NCI-H1694 (cell line): ENCODE results near the gene MSH5.
"Not testable (repeated sequence)": the region's sequence is repeated elsewhere in the genome, so short reads cannot be mapped to it uniquely, and the experiment has no call there.

Experiments used
- DNase-seq: peaks from one replicate; lab custom pipeline; 2025; lab: John Stamatoyannopoulos, UW

Gene MSH5

GRCh38 chr6:31778999-31779885 lies 39.4 kb downstream of the MSH5 start:
- DNase-seq = no peak

GRCh38 chr6:31779908-31780307 lies 40.1 kb downstream of the MSH5 start:
- DNase-seq = no peak

DNA sequence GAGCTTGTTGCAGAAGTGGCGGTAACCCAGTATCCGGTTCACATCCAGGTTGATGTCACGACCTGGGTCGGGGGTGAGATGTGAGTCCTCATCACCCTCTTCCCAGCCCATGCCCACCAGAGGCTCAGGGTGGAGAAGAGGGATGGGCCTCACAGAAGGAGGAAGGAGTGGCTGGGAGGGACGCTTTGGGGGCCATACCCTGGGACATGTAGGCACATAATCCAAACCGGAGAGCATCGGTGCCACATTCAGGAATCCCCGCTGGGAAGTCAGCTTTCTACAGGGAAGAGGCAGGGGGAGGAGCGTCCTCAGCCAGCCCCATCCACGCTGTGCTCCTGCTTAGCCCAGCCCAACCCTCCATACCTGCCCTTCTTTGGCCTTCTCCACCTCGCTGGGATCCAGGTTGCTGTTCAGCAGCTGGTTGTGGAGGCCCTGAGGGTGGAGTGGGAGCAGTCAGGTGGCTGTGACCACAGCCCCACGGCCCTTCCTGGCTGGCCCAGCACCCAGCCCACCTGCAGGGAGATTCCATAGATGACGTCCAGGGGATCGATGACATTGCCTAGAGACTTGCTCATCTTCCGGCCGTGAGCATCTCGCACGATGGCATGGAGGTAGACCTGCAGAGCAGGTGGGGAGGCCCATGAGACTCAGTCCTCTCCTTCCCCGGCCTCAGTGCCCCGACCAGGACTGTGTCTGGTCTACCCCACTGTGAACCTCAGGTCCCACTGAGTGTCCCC lies 40.9 kb downstream of the MSH5 start:
- DNase-seq = no peak

- no peak for DNase-seq
Measured at GRCh38 chr6:31781244-31782125, 41.7 kb downstream of the MSH5 start.

- no peak for DNase-seq
Measured at GRCh38 chr6:31782126-31782855, 42.5 kb downstream of the MSH5 start.

- DNase-seq = no peak
Measured at GRCh38 chr6:31784098-31784925, 44.5 kb downstream of the MSH5 start.

DNA sequence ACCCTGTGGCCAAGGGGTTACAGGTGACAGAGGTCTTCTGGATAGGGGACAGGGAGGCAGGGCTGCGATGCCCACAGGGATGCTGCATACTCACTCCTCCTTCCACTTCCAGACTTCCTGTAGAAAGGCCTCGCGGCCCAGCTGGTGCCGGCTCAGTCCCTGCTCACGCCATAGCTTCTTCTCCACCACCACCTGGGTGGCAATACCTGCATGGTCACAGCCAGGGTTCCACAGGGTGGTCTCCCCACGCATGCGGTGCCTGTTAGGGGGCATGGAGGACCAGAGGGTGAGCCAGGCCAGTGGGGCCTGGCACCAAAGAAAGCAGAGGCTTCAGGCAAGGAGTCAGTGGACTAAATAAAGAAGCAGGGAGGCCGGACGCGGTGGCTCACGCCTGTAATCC lies 45.7 kb downstream of the MSH5 start:
- no peak for DNase-seq

DNA sequence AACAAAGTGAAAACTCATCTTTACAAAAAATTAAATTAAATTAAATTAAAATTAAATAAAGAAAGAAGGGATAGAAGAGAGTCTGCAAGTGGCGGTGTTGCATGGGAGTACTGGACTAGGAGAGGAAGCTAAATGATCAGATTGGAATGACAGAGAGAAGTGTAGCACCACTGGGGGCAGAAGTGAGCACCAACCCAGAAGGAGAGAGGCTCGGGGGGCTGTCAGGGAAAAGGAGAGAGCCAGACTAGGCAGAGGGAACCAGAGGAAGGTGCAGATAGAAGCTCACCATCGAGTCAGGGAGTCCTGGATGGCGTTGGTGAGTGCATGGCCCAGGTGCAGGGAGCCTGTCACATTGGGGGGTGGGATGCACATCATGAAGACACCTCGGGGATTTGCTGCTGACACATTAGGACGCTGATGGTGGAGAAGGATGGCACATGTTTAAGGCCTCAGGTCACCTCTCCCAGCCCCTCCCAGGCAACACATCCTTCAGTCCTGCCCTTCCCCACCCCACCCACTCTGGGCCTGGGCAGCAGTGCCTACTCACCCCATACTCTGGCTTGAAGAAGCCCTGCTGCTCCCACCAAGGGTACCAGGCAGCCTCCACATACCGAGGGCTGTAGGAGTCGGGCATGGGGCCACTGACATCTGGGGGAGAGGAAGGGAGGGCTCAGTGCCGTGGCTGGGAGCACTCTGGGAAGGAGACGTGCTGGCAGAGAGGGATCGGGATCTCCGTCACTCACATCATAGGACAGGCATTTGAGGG lies 51.7 kb downstream of the MSH5 start:
- DNase-seq = peak; percentile 53

GRCh38 chr6:31792090-31792374 lies 52.2 kb downstream of the MSH5 start:
- DNase-seq = no peak

DNA sequence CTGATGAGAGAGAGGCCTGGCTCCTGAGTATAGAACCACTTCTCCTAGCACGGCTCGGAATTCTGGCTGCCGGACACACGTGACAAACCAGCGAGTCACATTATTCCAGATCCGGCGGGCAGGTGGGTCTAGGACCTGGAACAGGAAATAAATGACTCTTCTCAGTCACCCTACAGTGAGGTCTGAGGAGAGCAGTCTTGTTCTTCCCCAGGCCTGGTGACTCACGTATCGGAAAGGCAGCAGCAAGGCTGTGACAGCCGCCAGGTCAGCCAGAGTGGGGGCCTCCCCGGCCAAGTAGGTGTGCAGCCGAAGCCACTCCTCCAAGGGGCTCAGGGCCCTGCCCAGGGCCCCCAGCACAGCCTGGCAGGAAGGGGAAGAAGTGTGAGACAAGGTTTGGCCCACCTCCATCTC lies 53.0 kb downstream of the MSH5 start:
- DNase-seq = no peak

- DNase-seq = not testable (repeated sequence)
Measured at GRCh38 chr6:31793927-31794245, 54.1 kb downstream of the MSH5 start.

DNA sequence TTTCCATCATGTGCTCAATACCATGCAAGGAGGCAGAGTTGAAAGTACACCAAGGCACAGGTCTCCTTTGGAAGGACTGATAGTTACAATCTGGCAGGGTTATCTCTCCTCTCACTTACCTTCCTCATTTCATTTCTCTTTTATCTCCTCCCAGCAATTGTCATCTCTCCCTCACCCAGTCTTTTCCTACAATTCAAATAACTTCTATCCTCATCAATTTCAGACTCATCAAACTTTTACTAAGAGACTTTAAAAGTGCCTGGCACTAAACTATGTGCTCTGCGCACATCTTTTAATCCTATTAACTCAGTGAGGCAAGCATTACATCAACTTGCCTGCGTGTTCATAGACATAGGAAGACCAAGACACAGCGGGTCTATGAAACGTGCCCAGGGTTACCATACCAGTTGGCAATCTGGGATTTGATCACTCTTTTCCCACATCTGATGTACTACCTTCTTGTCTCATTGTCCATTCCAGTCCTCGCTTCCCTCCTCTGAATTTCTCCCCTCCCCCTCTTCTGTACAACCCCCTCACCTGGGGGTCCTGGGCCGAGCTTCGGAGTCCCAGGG lies 54.6 kb downstream of the MSH5 start:
- DNase-seq = no peak

DNA sequence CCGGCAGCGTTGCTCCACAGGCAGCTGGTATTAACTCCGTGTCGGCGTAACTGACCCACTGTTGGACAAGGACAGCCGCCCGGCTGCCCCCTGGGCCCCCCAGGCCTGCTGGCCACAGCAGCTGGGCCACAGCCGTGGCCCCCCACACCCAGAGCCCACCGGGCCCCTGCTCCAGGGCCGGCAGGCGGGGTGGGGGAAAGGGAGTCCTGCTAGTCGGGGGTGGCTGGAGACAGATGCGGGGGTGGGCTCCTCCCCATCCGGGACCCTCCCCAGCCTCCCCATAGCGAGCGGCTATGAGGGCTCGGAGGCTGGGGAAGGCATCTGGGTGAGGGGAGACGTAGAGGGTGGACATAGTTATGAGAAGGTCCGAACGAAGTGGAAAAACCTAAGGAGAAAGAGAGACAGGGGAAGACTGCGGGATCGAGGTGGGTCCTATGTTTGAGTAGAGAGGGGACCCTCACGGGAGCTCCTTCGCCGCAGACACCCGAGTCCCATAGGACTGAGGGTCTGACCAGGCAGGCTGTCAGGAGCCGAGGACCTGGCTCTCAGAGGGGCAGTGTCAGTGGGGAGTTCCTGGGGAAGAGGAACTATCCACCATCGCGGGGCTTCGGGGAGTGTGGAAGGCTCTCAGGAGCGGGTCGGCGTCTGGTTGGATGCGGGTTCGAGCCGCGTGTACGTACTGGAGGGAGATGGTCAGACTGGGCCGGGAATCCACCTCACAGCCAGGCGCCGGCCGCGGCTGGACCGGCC lies 55.2 kb downstream of the MSH5 start:
- no peak for DNase-seq

- DNase-seq = peak; percentile 35
Measured at GRCh38 chr6:31795616-31796298, 56.0 kb downstream of the MSH5 start, which contains the start of gene VARS1. TSS of gene VARS1 (minus strand) at chr6:31795752. CDS start at chr6:31795217, 535 bp downstream.

DNA sequence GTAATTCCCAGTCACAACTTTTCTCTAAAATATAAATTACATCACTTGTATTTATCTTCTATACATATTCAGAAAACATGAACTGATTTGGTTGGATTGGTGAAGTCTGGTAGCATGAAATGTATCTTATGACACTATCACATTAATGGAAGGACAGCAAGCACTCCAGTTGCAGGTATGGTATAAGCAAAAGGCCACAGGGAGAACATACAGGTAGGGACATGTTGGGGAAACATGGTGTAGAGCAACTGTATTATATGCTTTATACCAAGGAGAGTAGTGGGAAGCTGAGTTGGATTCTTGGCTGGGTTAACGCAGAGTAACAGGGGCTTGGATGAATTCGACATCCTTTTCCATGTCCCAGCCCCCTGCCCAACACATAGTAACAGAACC lies 57.2 kb downstream of the MSH5 start:
- DNase-seq = no peak

DNA sequence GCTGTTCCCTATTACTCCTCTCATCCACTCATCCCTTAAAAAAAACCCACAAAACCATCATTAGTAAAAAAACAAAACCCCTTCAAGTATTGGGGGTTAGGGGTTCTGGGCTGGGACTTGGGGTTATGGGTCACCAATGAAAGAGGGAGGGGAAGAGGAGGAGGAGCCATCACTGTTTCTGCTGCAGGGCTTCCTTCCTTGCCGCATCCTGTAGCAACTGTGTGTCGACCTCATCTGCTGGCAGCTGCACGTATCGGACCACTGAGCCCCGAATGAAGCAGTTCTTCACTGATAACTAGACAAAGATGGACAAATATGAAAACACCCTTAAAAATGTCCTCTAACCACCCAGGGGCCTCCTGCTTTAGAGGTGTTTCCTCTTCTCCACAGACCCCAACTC lies 57.8 kb downstream of the MSH5 start:
- no peak for DNase-seq

DNA sequence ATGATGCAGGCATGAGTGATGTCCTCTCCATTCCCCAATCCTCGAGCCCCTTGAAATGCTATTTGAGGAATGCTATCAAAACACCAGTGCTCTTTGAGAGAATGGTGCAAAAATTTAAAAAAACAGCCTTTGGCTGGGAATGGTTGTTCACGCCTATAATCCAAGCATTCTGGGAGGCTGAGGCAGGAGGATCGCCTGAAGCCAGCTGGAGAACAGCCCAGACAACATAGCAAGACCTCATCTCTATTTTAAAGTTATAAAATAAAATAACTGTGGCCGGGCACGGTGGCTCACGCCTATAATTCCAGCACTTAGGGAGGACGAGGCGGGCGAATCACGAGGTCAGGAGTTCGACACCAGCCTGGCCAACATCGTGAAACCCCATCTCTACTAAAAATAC lies 60.0 kb downstream of the MSH5 start:
- no peak for DNase-seq
